ENCODE results near the gene RSPH6A. TPM values are rescaled to one million over a fixed set of nuclear protein-coding genes. Genes with fewer than 3 reads are reported as not detected.
A peak's percentile ranks its signal among the peaks of the same experiment; 100 is the strongest.

RSPH6A gene
- total and polyA plus RNA-seq, 2 of the 13 experiments (the other 11 are each of a cell fraction or from before 2014, with no cell fraction given), result 0.07 TPM; not detected in 1

GRCh38 chr19:45770192-45771101 lies 44.7 kb downstream of the RSPH6A start (continued):
- TF ChIP-seq HOMEZ (CRISPR knock-in tag; IDR thresholded peaks at IDR 0.05; ENCODE audit: low read depth), result no peak
- peak; percentile 83 for TF ChIP-seq HIC2 (CRISPR knock-in tag; IDR thresholded peaks at IDR 0.05; ENCODE audit: low read depth)
- peak; percentile 90 for TF ChIP-seq TAF15 (IDR thresholded peaks at IDR 0.05; ENCODE audit: low read depth, low read length, poor library complexity, severe bottlenecking)
- peak; percentile 63; the same call in 1 of the 2 replicates for TF ChIP-seq ZNF790 (CRISPR knock-in tag; IDR thresholded peaks at IDR 0.05; ENCODE audit: borderline replicate concordance)
- no peak for TF ChIP-seq KDM6A (CRISPR knock-in tag; IDR thresholded peaks at IDR 0.05; ENCODE audit: low read depth)
- peak; percentile 62 for TF ChIP-seq RFX5 (IDR thresholded peaks at IDR 0.05; ENCODE audit: low read depth, low read length)
- peak; percentile 77; the same call in 1 of the 2 replicates for TF ChIP-seq PITX1 (CRISPR knock-in tag; IDR thresholded peaks at IDR 0.05)
- TF ChIP-seq ZNF589 (CRISPR knock-in tag; conservative IDR thresholded peaks at IDR 0.05), result peak; percentile 74; the same call in 1 of the 2 replicates
- no peak for TF ChIP-seq HNRNPH1 (optimal IDR thresholded peaks at IDR 0.05; ENCODE audit: low read depth, low read length)
- peak; percentile 60; the same call in 1 of the 2 replicates for TF ChIP-seq ZNF574 (CRISPR knock-in tag; IDR thresholded peaks at IDR 0.05)
- no peak for TF ChIP-seq CSRNP2 (CRISPR knock-in tag; conservative IDR thresholded peaks at IDR 0.05; ENCODE audit: low read depth)
- TF ChIP-seq EED (CRISPR knock-in tag; IDR thresholded peaks at IDR 0.05), result no peak
- TF ChIP-seq HHEX (CRISPR knock-in tag; IDR thresholded peaks at IDR 0.05), result no peak
- TF ChIP-seq ZNF44 (CRISPR knock-in tag; IDR thresholded peaks at IDR 0.05), result peak; percentile 94
- peak; percentile 12; the same call in 1 of the 2 replicates for TF ChIP-seq RBAK (CRISPR knock-in tag; IDR thresholded peaks at IDR 0.05)
- TF ChIP-seq ZBTB8A (CRISPR knock-in tag; IDR thresholded peaks at IDR 0.05; ENCODE audit: borderline replicate concordance, low read depth), result no peak
- TF ChIP-seq HMG20B (CRISPR knock-in tag; conservative IDR thresholded peaks at IDR 0.05), result 0 out of 2 replicates have a peak, but pooled peaks have one; percentile 16
- TF ChIP-seq ZNF275 (CRISPR knock-in tag; IDR thresholded peaks at IDR 0.05; ENCODE audit: borderline replicate concordance), result no peak
- no peak for TF ChIP-seq ZNF841 (CRISPR knock-in tag; IDR thresholded peaks at IDR 0.05; ENCODE audit: borderline replicate concordance)
- TF ChIP-seq FOXP1 (IDR thresholded peaks at IDR 0.05), result no peak
- TF ChIP-seq FOXP1 (CRISPR knock-in tag; IDR thresholded peaks at IDR 0.05), result no peak

Measured in HepG2 (cell line).